Astrocyte of the spinal cord (primary cell): ENCODE measurements around the gene RASA1.

ENCODE experiments used
- DNase-seq: peaks from one replicate; pipeline ENCODE4 v3.0.0; 2011; ENCODE audit warnings: low read depth, low spot score
- H3K4me3 ChIP-seq: 2 replicates; pipeline ENCODE4 v1.5.1; 2011; ENCODE audit warnings: low read depth, mild to moderate bottlenecking, low read length, moderate library complexity
- in situ Hi-C: cut with HindIII; loops from 2 replicates; pipeline ENCODE4 v1.10.0; 2017; ENCODE audit warnings: low sequenced_read_pairs
- TF ChIP-seq, protein P1 (sequence below): IDR thresholded peaks from 2 replicates; pipeline ENCODE4 v1.5.1; 2012; ENCODE audit warnings: low read depth, mild to moderate bottlenecking, low read length, inconsistent platforms

The RASA1 gene

GRCh38 chr5:87347841-87348240 is 80.2 kb downstream of the RASA1 start:
- in situ Hi-C loops: no loop called here
- DNase-seq: no peak
- H3K4me3 ChIP-seq: no peak overlapping the region
- TF ChIP-seq, protein P1, sequence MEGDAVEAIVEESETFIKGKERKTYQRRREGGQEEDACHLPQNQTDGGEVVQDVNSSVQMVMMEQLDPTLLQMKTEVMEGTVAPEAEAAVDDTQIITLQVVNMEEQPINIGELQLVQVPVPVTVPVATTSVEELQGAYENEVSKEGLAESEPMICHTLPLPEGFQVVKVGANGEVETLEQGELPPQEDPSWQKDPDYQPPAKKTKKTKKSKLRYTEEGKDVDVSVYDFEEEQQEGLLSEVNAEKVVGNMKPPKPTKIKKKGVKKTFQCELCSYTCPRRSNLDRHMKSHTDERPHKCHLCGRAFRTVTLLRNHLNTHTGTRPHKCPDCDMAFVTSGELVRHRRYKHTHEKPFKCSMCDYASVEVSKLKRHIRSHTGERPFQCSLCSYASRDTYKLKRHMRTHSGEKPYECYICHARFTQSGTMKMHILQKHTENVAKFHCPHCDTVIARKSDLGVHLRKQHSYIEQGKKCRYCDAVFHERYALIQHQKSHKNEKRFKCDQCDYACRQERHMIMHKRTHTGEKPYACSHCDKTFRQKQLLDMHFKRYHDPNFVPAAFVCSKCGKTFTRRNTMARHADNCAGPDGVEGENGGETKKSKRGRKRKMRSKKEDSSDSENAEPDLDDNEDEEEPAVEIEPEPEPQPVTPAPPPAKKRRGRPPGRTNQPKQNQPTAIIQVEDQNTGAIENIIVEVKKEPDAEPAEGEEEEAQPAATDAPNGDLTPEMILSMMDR: no peak

- TF ChIP-seq, protein P1: no peak
- in situ Hi-C loops: no loop called here
- no peak overlapping the region for H3K4me3 ChIP-seq
- no peak for DNase-seq
Observed at GRCh38 chr5:87354496-87354895, 86.8 kb downstream of the RASA1 start.

- DNase-seq: no peak
- TF ChIP-seq, protein P1: no peak
- in situ Hi-C loops: no loop called here
- H3K4me3 ChIP-seq: no peak overlapping the region
Observed at GRCh38 chr5:87359106-87359505, 91.4 kb downstream of the RASA1 start.

GRCh38 chr5:87360132-87360531 is 92.4 kb downstream of the RASA1 start:
- TF ChIP-seq, protein P1: no peak
- in situ Hi-C loops: no loop called here
- DNase-seq: no peak
- no peak overlapping the region for H3K4me3 ChIP-seq

- TF ChIP-seq, protein P1: no peak
- peak; percentile 39 for DNase-seq
- in situ Hi-C loops: no loop called here
- H3K4me3 ChIP-seq: no peak overlapping the region
Observed at GRCh38 chr5:87361031-87361445, 93.4 kb downstream of the RASA1 start.

- DNase-seq: no peak
- no peak overlapping the region for H3K4me3 ChIP-seq
- in situ Hi-C loops: no loop called here
- TF ChIP-seq, protein P1: no peak
Observed at GRCh38 chr5:87361536-87362213, 94.0 kb downstream of the RASA1 start.
